ENCODE data around the gene ANKRD13D.

The ANKRD13D gene

GRCh38 chr11:67303132-67303834, 14.2 kb downstream of the ANKRD13D start, which contains the start of gene SSH3:
TSS of gene SSH3 (plus strand) at chr11:67303530. CDS start at chr11:67303626, 96 bp downstream.
- DNase-seq = peak; percentile 90

GRCh38 chr11:67303835-67304411, 14.8 kb downstream of the ANKRD13D start:
- DNase-seq = peak; percentile 78

- no peak for DNase-seq
Observed at GRCh38 chr11:67304511-67305113, 15.5 kb downstream of the ANKRD13D start.

GRCh38 chr11:67306769-67307544, 17.9 kb downstream of the ANKRD13D start:
- DNase-seq = no peak

- no peak for DNase-seq
Observed at GRCh38 chr11:67307545-67308001, 18.5 kb downstream of the ANKRD13D start.

GRCh38 chr11:67308031-67308866, 19.1 kb downstream of the ANKRD13D start:
- DNase-seq = no peak

GRCh38 chr11:67309166-67309565, 20.1 kb downstream of the ANKRD13D start:
- DNase-seq = no peak

- no peak for DNase-seq
Observed at GRCh38 chr11:67309661-67310061, 20.6 kb downstream of the ANKRD13D start.

GRCh38 chr11:67310246-67311050, 21.3 kb downstream of the ANKRD13D start:
- DNase-seq = no peak

GRCh38 chr11:67311051-67311555, 22.0 kb downstream of the ANKRD13D start:
- no peak for DNase-seq

- DNase-seq = no peak
Observed at GRCh38 chr11:67311556-67312082, 22.5 kb downstream of the ANKRD13D start.

GRCh38 chr11:67312187-67313021, 23.3 kb downstream of the ANKRD13D start:
- DNase-seq = no peak

- DNase-seq = no peak
Observed at GRCh38 chr11:67313125-67313890, 24.2 kb downstream of the ANKRD13D start.

- no peak for DNase-seq
Observed at GRCh38 chr11:67314218-67314617, 25.1 kb downstream of the ANKRD13D start.

- DNase-seq = no peak
Observed at GRCh38 chr11:67315325-67315909, 26.3 kb downstream of the ANKRD13D start.

GRCh38 chr11:67316882-67317204, 27.7 kb downstream of the ANKRD13D start:
- DNase-seq = no peak

GRCh38 chr11:67317205-67317887, 28.2 kb downstream of the ANKRD13D start:
- peak; percentile 100 for DNase-seq
